H9 (cell line): ENCODE data around the gene HSD3B1. TPM values are rescaled to one million over a fixed set of nuclear protein-coding genes. Genes with fewer than 3 reads are reported as not detected.

ENCODE experiments used
- DNase-seq: peaks from one replicate; pipeline ENCODE4 v3.0.0-alpha.2; 2017
- H2AFZ ChIP-seq: one replicate; pipeline ENCODE4 v1.6.1; 2013; ENCODE audit warnings: mild to moderate bottlenecking, low read length, control low read depth, moderate library complexity
- H2AK5ac ChIP-seq: 2 replicates; pipeline ENCODE4 v1.6.1; 2013; ENCODE audit warnings: low read length, control low read depth, mixed read lengths; ENCODE audit not compliant: insufficient read length
- H2BK120ac ChIP-seq: one replicate; pipeline ENCODE4 v1.6.1; 2013; ENCODE audit warnings: low read depth, mild to moderate bottlenecking, low read length, control low read depth, inconsistent platforms; ENCODE audit not compliant: poor library complexity, severe bottlenecking
- H2BK12ac ChIP-seq: 2 replicates; pipeline ENCODE4 v1.6.1; 2013; ENCODE audit warnings: low read length, control low read depth, mixed read lengths, low read depth; ENCODE audit not compliant: insufficient read length
- H2BK15ac ChIP-seq: 2 replicates; pipeline ENCODE4 v1.6.1; 2013; ENCODE audit warnings: low read depth, low read length, control low read depth
- H2BK20ac ChIP-seq: one replicate; pipeline ENCODE4 v1.6.1; 2013; ENCODE audit warnings: low read depth, mild to moderate bottlenecking, low read length, control low read depth, inconsistent platforms; ENCODE audit not compliant: poor library complexity, severe bottlenecking
- H2BK5ac ChIP-seq: 2 replicates; pipeline ENCODE4 v1.6.1; 2013; ENCODE audit warnings: low read length, control low read depth, mixed read lengths; ENCODE audit not compliant: insufficient read length
- H3K14ac ChIP-seq: 2 replicates; pipeline ENCODE4 v1.6.1; 2013; ENCODE audit warnings: low read length, control low read depth; ENCODE audit not compliant: insufficient read depth
- H3K18ac ChIP-seq: 2 replicates; pipeline ENCODE4 v1.6.1; 2013; ENCODE audit warnings: low read depth, mild to moderate bottlenecking, mixed read lengths, low read length, control low read depth; ENCODE audit not compliant: insufficient read length
- H3K23ac ChIP-seq: 2 replicates; pipeline ENCODE4 v1.6.1; 2013; ENCODE audit warnings: low read length, control low read depth, mixed read lengths, low read depth; ENCODE audit not compliant: insufficient read length
- H3K23me2 ChIP-seq: 2 replicates; pipeline ENCODE4 v1.6.1; 2013; ENCODE audit warnings: low read depth, mild to moderate bottlenecking, mixed read lengths, low read length, control low read depth; ENCODE audit not compliant: insufficient read length, poor library complexity, severe bottlenecking
- H3K27ac ChIP-seq: 2 replicates; pipeline ENCODE4 v1.5.1; 2013; ENCODE audit warnings: low read length, control low read depth, mixed read lengths, low read depth; ENCODE audit not compliant: insufficient read length
- H3K27me3 ChIP-seq: 2 replicates; pipeline ENCODE4 v1.6.1; 2013; ENCODE audit warnings: low read length, control low read depth, inconsistent platforms; ENCODE audit not compliant: insufficient read depth
- H3K4ac ChIP-seq: 2 replicates; pipeline ENCODE4 v1.6.1; 2013; ENCODE audit warnings: low read depth, mild to moderate bottlenecking, control low read depth, inconsistent platforms, low read length, moderate library complexity
- H3K4me1 ChIP-seq: 2 replicates; pipeline ENCODE4 v1.6.1; 2013; ENCODE audit warnings: low read length, control low read depth, inconsistent platforms; ENCODE audit not compliant: insufficient read depth
- H3K4me2 ChIP-seq: 2 replicates; pipeline ENCODE4 v1.6.1; 2013; ENCODE audit warnings: low read length, control low read depth, mixed read lengths; ENCODE audit not compliant: insufficient read length, insufficient read depth
- H3K56ac ChIP-seq: 2 replicates; pipeline ENCODE4 v1.6.1; 2013; ENCODE audit warnings: low read depth, mild to moderate bottlenecking, mixed read lengths, low read length, control low read depth; ENCODE audit not compliant: insufficient read length
- H3K79me1 ChIP-seq: 2 replicates; pipeline ENCODE4 v1.6.1; 2013; ENCODE audit warnings: low read depth, mild to moderate bottlenecking, moderate library complexity, low read length, control low read depth, inconsistent platforms; ENCODE audit not compliant: insufficient read depth, poor library complexity, severe bottlenecking
- H3K79me2 ChIP-seq: 2 replicates; pipeline ENCODE4 v1.6.1; 2013; ENCODE audit warnings: low read length, control low read depth, inconsistent platforms; ENCODE audit not compliant: insufficient read depth
- H3K9ac ChIP-seq: 2 replicates; pipeline ENCODE4 v1.6.1; 2013; ENCODE audit warnings: low read length, control low read depth, mixed read lengths; ENCODE audit not compliant: insufficient read length; ENCODE audit errors: extremely low read depth
- H3K9me3 ChIP-seq: one replicate; pipeline ENCODE4 v1.6.1; 2013; ENCODE audit warnings: low read depth, low read length, inconsistent platforms; ENCODE audit not compliant: control insufficient read depth
- H3T11ph ChIP-seq: one replicate; pipeline ENCODE4 v1.6.1; 2013; ENCODE audit warnings: mild to moderate bottlenecking, low read length, control low read depth, inconsistent platforms
- H4K20me1 ChIP-seq: one replicate; pipeline ENCODE4 v1.6.1; 2013; ENCODE audit not compliant: control insufficient read depth, insufficient read length, insufficient read depth
- H4K5ac ChIP-seq: 2 replicates; pipeline ENCODE4 v1.6.1; 2013; ENCODE audit warnings: low read depth, mild to moderate bottlenecking, mixed read lengths, low read length, control low read depth; ENCODE audit not compliant: insufficient read length
- H4K8ac ChIP-seq: replicated peaks from 2 replicates; pipeline ENCODE4 v1.6.1; 2013; ENCODE audit warnings: low read length, control low read depth, mixed read lengths, low read depth; ENCODE audit not compliant: insufficient read length
- H4K91ac ChIP-seq: 2 replicates; pipeline ENCODE4 v1.6.1; 2013; ENCODE audit warnings: low read depth, mild to moderate bottlenecking, moderate library complexity, mixed read lengths, low read length, control low read depth; ENCODE audit not compliant: insufficient read length
- H3K27ac Mint-ChIP-seq, 3 experiments: 2 replicates in 2 of 3; 3 replicates in 1 of 3; pipeline ENCODE4 v1.8.0; 2020 to 2021; ENCODE audit warnings: mixed read lengths in 3 of 3, mild to moderate bottlenecking in 1 of 3, moderate library complexity in 1 of 3
- H3K27me3 Mint-ChIP-seq: 2 replicates; pipeline ENCODE4 v1.8.0; 2021; ENCODE audit warnings: low read depth, mild to moderate bottlenecking, moderate library complexity, mixed read lengths
- H3K36me3 Mint-ChIP-seq, 3 experiments: 2 replicates in 2 of 3; 3 replicates in 1 of 3; pipeline ENCODE4 v1.8.0; 2020 to 2021; ENCODE audit warnings: low read depth in 3 of 3, mixed read lengths in 3 of 3; ENCODE audit not compliant: insufficient read depth in 1 of 3
- H3K4me1 Mint-ChIP-seq, 2 experiments: 2 replicates each; pipeline ENCODE4 v1.8.0; 2020; ENCODE audit warnings: mixed read lengths in 2 of 2
- H3K4me3 Mint-ChIP-seq, 2 experiments: 2 replicates in 1 of 2; 3 replicates in 1 of 2; pipeline ENCODE4 v1.8.0; 2020 to 2021; ENCODE audit warnings: mild to moderate bottlenecking in 2 of 2, mixed read lengths in 2 of 2, moderate library complexity in 1 of 2
- H3K9me3 Mint-ChIP-seq, 2 experiments: 2 replicates in 1 of 2; 3 replicates in 1 of 2; pipeline ENCODE4 v1.8.0; 2020; ENCODE audit warnings: mild to moderate bottlenecking in 2 of 2, mixed read lengths in 2 of 2, moderate library complexity in 1 of 2
- CTCF ChIP-seq: fragments of 200-600 bp; sonication (generic); conservative IDR thresholded peaks from 3 replicates; pipeline ENCODE4 v1.8.0; 2021; ENCODE audit warnings: antibody characterized with exemption, mild to moderate bottlenecking
- WGBS: extraction: QIAGEN DNeasy Blood & Tissue Kit; methylation state at CpG from one replicate; pipeline ENCODE4 v1.1.7; 2013; ENCODE audit warnings: missing lambda C conversion rate, low lambda C conversion rate, mixed read lengths; ENCODE audit not compliant: insufficient read length; ENCODE audit errors: extremely low coverage; 5-methylcytosine and 5-hydroxymethylcytosine counted together
- total RNA-seq: library from RNA; stranded (reverse); gene quantifications from 2 replicates; pipeline ENCODE4 v1.2.1, GENCODE V29; 2021

The HSD3B1 gene
- total RNA-seq, 1 experiment from 2014 or later = not detected

DNA sequence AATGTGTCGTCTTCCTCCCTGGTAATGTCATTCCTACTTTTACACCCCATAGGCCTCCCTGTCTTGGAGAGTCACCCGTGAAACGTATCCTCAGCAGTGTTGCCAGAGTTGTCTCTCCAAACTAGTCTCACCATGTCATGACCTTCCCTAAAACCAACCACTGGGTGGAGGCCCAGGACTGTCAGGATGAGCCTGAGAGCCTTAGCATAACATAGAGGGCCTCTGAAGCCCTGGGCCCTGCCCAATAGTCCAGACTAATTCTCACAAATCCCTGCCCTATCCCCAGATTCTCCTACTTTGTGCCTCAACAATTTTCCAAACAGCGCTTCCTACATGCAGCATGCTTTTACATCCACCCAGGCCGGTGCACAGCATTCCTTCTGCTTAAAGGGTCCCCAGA is 29.3 kb upstream of the HSD3B1 start:
- H3K79me2 ChIP-seq = no peaks in the 10 kb centered on the region
- no peak overlapping the region for H3K4me2 ChIP-seq
- H3K27me3 Mint-ChIP-seq = peaks cover 2% of the 10 kb centered on the region; the same call in 1 of the 2 replicates
- no peak overlapping the region for H3K27ac Mint-ChIP-seq
- DNase-seq = no peak
- no peak overlapping the region for H4K91ac ChIP-seq
- H2AK5ac ChIP-seq = no peak overlapping the region
- no peak overlapping the region for H3K18ac ChIP-seq
- no peak overlapping the region for H4K8ac ChIP-seq
- H3K9me3 Mint-ChIP-seq = no peaks in the 10 kb centered on the region
- peaks cover 9% of the 10 kb centered on the region in 2 experiments for H3K4me1 Mint-ChIP-seq
- H3K4ac ChIP-seq = no peak overlapping the region
- no peak overlapping the region for H3K56ac ChIP-seq
- no peak overlapping the region for H3K27ac ChIP-seq
- no peak overlapping the region for H2BK20ac ChIP-seq
- H4K5ac ChIP-seq = no peak overlapping the region
- H3T11ph ChIP-seq = no peak overlapping the region
- no peaks in the 10 kb centered on the region for H3K9me3 ChIP-seq
- H2AFZ ChIP-seq = no peak overlapping the region
- H2BK120ac ChIP-seq = no peak overlapping the region
- no peaks in the 10 kb centered on the region for H3K79me1 ChIP-seq
- no peak overlapping the region for H2BK12ac ChIP-seq
- no peak overlapping the region for H3K14ac ChIP-seq
- H3K36me3 Mint-ChIP-seq = no peaks in the 10 kb centered on the region
- H2BK15ac ChIP-seq = no peak overlapping the region
- no peak overlapping the region for H3K9ac ChIP-seq
- H3K23ac ChIP-seq = no peak overlapping the region
- no peak overlapping the region for H3K4me3 Mint-ChIP-seq
- no peak overlapping the region for H2BK5ac ChIP-seq
- no peaks in the 10 kb centered on the region for H3K23me2 ChIP-seq
- no peaks in the 10 kb centered on the region for H3K4me1 ChIP-seq
- peak; percentile 12; the same call in 1 of the 3 replicates for TF ChIP-seq CTCF
- WGBS = no CpG with 5 or more reads among the region's 5 CpGs
- H3K27me3 ChIP-seq = no peaks in the 10 kb centered on the region; the same call in 1 of the 2 replicates
- no peaks in the 10 kb centered on the region for H4K20me1 ChIP-seq
